Lung (tissue), 12 donors: ENCODE results near the gene SPRED2. TPM values are rescaled to one million over a fixed set of nuclear protein-coding genes. Genes with fewer than 3 reads are reported as not detected.
A peak's percentile ranks its signal among the peaks of the same experiment; 100 is the strongest.

Experiments used
- ATAC-seq: fragments of 200-7000 bp; cut with Tn5 transposase; one replicate; pipeline ENCODE4 v1.9.1; 2020; ENCODE audit warnings: moderate number of reproducible peaks; ENCODE audit not compliant: insufficient read depth, low FRiP score
- DNase-seq, 3 donors: peaks; one replicate each; pipeline ENCODE4 v3.0.0-alpha.2; 2013 to 2017
- H3K27ac ChIP-seq, 2 donors: one replicate each; pipeline ENCODE4 v1.5.1; 2013; ENCODE audit warnings: mild to moderate bottlenecking in 2 of 2, moderate library complexity in 2 of 2, control low read depth in 1 of 2, inconsistent platforms in 1 of 2, low read depth in 1 of 2, low read length in 1 of 2
- H3K27me3 ChIP-seq, 3 donors: one replicate each; pipeline ENCODE4 v1.5.1; 2013; ENCODE audit warnings: low read length in 2 of 3; ENCODE audit not compliant: control insufficient read depth in 3 of 3, insufficient read depth in 3 of 3
- H3K36me3 ChIP-seq, 4 donors: one replicate each; pipeline ENCODE4 v1.5.1; 2013; ENCODE audit warnings: low read length in 4 of 4, mild to moderate bottlenecking in 1 of 4, moderate library complexity in 1 of 4; ENCODE audit not compliant: control insufficient read depth in 4 of 4, insufficient read depth in 4 of 4
- H3K4me1 ChIP-seq, 5 donors: one replicate each; pipeline ENCODE4 v1.5.1; 2013; ENCODE audit warnings: low read length in 5 of 5, mild to moderate bottlenecking in 2 of 5, moderate library complexity in 1 of 5; ENCODE audit not compliant: control insufficient read depth in 5 of 5, insufficient read depth in 5 of 5
- H3K4me3 ChIP-seq: one replicate; pipeline ENCODE4 v1.5.1; 2013; ENCODE audit warnings: mild to moderate bottlenecking, control low read depth, moderate library complexity
- H3K9ac ChIP-seq, 2 donors: one replicate each; pipeline ENCODE4 v1.5.1; 2013; ENCODE audit warnings: low read length in 2 of 2, control low read depth in 1 of 2; ENCODE audit not compliant: insufficient read depth in 1 of 2
- H3K9me3 ChIP-seq, 4 donors: one replicate each; pipeline ENCODE4 v1.5.1; 2013; ENCODE audit warnings: low read length in 3 of 4, mild to moderate bottlenecking in 1 of 4, moderate library complexity in 1 of 4; ENCODE audit not compliant: control insufficient read depth in 4 of 4, insufficient read depth in 3 of 4
- WGBS, 2 donors: extraction: QIAGEN DNeasy Blood & Tissue Kit; methylation state at CpG; one replicate each; pipeline ENCODE4 v1.1.7; 2013; 5-methylcytosine and 5-hydroxymethylcytosine counted together
- polyA plus RNA-seq, 2 donors: library from polyadenylated mRNA; stranded (reverse); fragments of 200-250 nt; gene quantifications; one replicate each; pipeline ENCODE4 v1.2.1, GENCODE V29; 2013
- total RNA-seq, 2 donors: library from RNA; depleted of rRNA in 1 of 2; stranded (reverse); fragments of >200 nt in 1 of 2; gene quantifications; one replicate each; pipeline ENCODE4 v1.2.1, GENCODE V29; 2014 to 2021
- TF ChIP-seq, protein P1 (sequence below): IDR thresholded peaks from 2 replicates; pipeline ENCODE4 v1.5.1; 2012; ENCODE audit warnings: mild to moderate bottlenecking; ENCODE audit errors: control extremely low read depth, extremely low read depth
- donor health status: control.
- donor health status: control.
- donor health status: Bipolar disorder and iron deficiency.
- donor health status: healthy.
- donor health status: DM: yes; HTN: yes; CAD: no.

The SPRED2 gene
- total and polyA plus RNA-seq, 4 donors, result 11.7 to 36.4 (median 19.6) TPM

DNA sequence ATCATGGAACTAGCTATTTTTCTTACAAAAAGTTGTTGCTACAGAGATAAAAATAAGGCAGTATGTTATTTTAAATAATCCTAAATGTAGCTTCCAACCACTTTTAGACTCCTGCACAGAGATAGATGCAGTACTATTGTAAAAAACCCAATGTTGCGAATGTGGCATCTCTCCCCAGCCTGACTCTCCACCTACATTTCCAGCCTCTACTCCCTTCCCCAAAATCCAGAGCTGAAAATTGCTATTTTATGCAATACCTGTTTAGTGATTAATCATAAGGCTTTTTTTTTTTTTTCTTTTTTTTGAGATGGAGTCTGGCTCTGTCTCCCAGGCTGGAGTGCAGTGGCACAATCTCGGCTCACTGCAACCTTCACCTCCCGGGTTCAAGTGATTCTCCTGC, 39.4 kb downstream of the SPRED2 start:
- Histone ChIP-seq H3K27ac (no peak overlapping the region), H3K9me3 (no peaks in the 10 kb centered on the region), H3K4me1 (peaks cover 7 to 19% (median 15%) of the 10 kb centered on the region in 5 donors), H3K4me3 (no peak overlapping the region), H3K36me3 (no peaks in the 10 kb centered on the region), H3K27me3 (no peaks in the 10 kb centered on the region), H3K9ac (no peak overlapping the region)
- TF ChIP-seq, protein P1, sequence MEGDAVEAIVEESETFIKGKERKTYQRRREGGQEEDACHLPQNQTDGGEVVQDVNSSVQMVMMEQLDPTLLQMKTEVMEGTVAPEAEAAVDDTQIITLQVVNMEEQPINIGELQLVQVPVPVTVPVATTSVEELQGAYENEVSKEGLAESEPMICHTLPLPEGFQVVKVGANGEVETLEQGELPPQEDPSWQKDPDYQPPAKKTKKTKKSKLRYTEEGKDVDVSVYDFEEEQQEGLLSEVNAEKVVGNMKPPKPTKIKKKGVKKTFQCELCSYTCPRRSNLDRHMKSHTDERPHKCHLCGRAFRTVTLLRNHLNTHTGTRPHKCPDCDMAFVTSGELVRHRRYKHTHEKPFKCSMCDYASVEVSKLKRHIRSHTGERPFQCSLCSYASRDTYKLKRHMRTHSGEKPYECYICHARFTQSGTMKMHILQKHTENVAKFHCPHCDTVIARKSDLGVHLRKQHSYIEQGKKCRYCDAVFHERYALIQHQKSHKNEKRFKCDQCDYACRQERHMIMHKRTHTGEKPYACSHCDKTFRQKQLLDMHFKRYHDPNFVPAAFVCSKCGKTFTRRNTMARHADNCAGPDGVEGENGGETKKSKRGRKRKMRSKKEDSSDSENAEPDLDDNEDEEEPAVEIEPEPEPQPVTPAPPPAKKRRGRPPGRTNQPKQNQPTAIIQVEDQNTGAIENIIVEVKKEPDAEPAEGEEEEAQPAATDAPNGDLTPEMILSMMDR, result no peak
- DNase-seq (no peak), ATAC-seq (no peak)
- 96 to 97% methylated on average over 3 of the region's 3 CpGs for WGBS, 2 donors

DNA sequence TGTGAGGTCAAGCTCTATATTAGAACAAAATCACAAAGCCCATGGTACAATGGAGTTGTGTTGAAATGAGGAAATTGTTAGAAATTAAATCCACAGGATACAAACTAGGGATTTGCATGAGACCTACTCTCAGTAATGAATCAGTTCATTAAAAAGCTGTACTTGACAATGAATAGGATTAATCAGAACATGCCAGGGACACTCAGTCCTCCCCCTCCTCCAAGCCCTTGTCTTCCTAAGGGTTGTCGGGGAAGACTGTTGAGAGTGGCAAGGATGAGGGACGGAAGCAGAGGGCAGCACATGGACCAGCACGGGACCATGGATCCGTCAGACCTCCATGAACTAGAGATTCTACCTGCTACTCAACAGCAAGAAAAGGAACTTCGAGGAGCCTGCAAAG, 39.8 kb downstream of the SPRED2 start:
- no peak for ATAC-seq
- no peaks in the 10 kb centered on the region for H3K36me3 ChIP-seq

DNA sequence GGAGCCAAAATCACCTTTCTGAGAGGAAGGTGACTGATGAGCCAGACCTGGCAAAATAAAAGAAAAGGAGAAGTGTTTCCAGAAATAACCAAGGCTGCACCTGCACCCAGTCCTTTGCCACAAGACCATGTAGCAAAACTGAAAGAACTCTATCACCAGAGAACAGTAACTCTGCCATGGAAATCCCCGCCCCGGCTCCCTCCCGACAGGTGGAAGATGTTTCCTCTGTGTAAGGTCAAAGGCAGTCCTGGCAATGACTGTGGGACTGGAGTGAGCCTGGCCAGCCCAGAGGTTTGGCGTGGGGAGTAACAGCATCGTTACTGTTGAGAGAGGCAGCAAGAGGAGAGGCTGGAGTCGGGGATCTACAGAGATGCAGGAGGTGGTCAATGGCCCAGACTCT, 42.3 kb downstream of the SPRED2 start:
- no peak for DNase-seq
- Histone ChIP-seq H3K4me1 (peaks cover 0 to 19% (median 0%) of the 10 kb centered on the region in 5 donors), H3K27ac (no peak overlapping the region), H3K9ac (no peak overlapping the region), H3K4me3 (no peak overlapping the region), H3K9me3 (no peaks in the 10 kb centered on the region), H3K36me3 (no peaks in the 10 kb centered on the region), H3K27me3 (no peaks in the 10 kb centered on the region)
- TF ChIP-seq, protein P1, result no peak
- ATAC-seq, result no peak
- 47 to 64% methylated on average over 6 of the region's 6 CpGs for WGBS, 2 donors

More for the DNA sequence above, 39.8 kb downstream of the SPRED2 start:
- peaks cover 7 to 19% (median 15%) of the 10 kb centered on the region in 5 donors for H3K4me1 ChIP-seq
- no peak overlapping the region for H3K4me3 ChIP-seq
- H3K27me3 ChIP-seq, result no peaks in the 10 kb centered on the region
- no peaks in the 10 kb centered on the region for H3K9me3 ChIP-seq
- H3K9ac ChIP-seq, result no peak overlapping the region
- WGBS, 2 donors, result 87 to 91% methylated on average over 5 of the region's 5 CpGs
- TF ChIP-seq, protein P1, result no peak
- no peak for DNase-seq
- H3K27ac ChIP-seq, result peak overlapping the region in 1 of 2 donors; percentile 44

DNA sequence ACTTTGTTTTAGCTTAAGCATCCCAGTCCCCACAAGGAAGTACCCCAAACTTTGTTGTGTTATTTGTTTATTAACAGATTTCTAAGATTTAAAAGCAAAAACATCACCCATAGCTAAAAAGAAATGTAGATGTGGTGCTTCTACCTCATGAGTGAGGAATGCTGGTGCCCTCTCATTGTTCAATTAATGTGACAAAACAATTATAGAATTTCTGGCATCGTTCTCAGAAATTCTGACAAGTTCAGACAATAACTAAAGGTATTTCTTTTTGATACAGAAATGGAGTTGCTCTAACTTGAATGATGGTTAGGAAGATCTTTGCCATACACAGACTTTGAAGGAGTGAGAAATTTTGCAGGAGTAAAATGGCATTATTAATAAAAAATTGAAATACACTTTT, 42.9 kb downstream of the SPRED2 start:
- H3K27me3 ChIP-seq, result no peaks in the 10 kb centered on the region
- H3K9ac ChIP-seq, result no peak overlapping the region
- no peaks in the 10 kb centered on the region for H3K9me3 ChIP-seq
- TF ChIP-seq, protein P1, result no peak
- H3K36me3 ChIP-seq, result no peaks in the 10 kb centered on the region
- H3K4me1 ChIP-seq, result peaks cover 0 to 20% (median 1%) of the 10 kb centered on the region in 5 donors
- no peak for ATAC-seq
- no peak overlapping the region for H3K27ac ChIP-seq
- 92 to 95% methylated on average over 1 of the region's 1 CpG for WGBS, 2 donors
- no peak for DNase-seq
- no peak overlapping the region for H3K4me3 ChIP-seq
